GM21528 (cell line): Measurements from ENCODE around the gene CD70.
"Not testable (repeated sequence)": the region's sequence is repeated elsewhere in the genome, so short reads cannot be mapped to it uniquely, and the experiment has no call there.

Experiments used
- ATAC-seq: cut with Tn5 transposase; IDR thresholded peaks from one replicate; pipeline ENCODE4 v1.9.1; 2021; ENCODE audit warnings: mild to moderate bottlenecking, moderate library complexity; ENCODE audit not compliant: unreplicated experiment, low FRiP score

Gene CD70, protein sequence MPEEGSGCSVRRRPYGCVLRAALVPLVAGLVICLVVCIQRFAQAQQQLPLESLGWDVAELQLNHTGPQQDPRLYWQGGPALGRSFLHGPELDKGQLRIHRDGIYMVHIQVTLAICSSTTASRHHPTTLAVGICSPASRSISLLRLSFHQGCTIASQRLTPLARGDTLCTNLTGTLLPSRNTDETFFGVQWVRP

DNA sequence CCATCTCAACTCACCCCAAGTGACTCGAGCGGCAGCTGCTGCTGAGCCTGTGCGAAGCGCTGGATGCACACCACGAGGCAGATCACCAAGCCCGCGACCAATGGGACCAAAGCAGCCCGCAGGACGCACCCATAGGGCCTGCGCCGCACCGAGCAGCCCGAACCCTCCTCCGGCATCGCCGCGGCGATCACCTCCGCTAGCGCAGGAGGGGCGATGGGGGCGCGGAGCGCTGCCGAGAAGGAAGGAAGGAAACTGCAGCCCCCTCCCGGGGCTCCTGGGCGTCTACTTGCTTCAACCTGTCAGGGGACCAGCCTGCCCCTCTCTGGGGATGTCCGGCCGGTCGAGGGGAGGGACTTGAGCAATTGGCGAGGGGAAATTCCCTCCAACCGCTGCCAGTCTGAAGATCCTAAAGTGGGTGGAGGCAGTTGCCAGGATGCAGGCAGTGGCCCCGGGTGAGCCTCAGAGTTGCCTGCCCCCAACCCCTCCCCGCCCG is at the start of gene CD70:
Gene CD70 (minus strand): TSS at position 324 of the 493 bp plus-strand sequence. CDS start 148 bp downstream, at position 176.
- peak; percentile 48 for ATAC-seq

DNA sequence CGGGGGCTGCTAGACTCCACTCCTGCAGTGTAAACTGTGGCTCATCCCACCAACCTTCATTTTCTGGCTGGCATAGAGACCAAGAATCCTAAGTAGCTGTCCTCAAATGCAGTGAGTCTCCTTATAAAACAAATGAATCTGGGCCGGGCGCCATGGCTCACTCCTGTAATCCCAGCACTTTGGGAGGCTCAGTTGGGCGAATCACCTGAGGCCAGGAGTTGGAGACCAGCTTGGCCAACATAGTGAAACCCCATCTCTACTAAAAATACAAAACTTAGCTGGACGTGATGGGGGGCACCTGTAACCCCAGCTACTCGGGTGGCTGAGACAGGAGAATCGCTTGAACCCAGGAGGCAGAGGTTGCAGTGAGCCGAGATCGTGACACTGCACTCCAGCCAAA is 49.4 kb upstream of the CD70 start:
- not testable (repeated sequence) for ATAC-seq

DNA sequence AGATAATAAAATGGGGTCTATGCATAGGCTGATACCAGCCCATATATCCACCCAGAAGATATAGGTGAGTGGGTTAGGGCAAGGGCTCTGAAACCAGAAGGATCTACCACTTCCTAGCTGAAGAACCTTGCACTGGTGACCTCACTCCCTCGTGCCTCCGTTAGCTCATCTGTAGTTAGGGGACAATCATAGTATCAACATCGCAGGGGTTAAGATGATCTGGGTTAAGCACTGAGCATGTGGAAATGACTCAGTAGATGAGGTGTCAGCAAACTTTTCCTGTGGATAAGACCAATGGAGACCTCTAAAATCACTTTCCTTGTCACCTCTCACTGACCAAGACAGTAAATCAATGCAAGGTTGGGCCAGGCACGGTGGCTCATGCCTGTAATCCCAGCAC is 48.5 kb upstream of the CD70 start:
- no peak for ATAC-seq

DNA sequence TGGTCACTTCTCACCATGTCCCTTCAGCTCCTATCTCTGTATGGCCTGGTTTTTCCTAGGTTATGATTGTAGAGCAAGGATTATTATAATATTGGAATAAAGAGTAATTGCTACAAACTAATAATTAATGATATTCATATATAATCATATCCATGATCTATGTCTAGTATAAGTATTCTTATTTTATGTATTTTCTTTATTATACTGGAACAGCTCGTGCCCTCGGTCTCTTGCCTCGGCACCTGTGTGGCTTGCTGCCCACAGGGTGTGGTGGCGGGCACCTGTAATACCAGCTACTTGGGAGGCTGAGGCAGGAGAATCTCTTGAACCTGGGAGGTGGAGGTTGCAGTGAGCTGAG is 42.5 kb upstream of the CD70 start:
- not testable (repeated sequence) for ATAC-seq

DNA sequence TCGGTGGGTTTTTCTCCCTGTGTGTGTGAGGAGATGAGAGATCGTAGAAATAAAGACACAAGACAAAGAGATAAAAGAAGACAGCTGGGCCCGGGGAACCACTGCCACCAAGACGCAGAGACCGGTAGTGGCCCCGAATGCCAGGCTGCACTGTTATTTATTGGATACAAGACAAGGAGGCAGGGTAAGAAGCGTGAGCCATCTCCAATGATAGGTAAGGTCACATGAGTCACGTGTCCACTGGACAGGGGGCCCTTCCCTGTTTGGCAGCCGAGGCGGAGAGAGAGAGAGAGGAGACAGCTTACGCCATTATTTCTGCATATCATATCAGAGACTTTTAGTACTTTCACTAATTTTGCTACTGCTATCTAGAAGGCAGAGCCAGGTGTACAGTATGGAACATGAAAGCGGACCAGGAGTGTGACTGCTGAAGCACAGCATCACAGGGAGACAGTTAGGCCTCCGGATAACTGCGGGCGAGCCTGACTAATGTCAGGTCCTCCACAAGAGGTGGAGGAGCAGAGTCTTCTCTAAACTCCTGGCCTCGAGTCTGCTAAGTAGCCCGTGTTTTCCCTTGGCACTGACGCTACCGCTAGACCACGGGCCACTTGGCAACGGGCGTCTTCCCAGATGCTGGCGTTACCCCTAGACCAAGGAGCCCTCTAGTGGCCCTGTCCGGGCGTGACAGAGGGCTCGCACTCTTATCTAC is 42.0 kb upstream of the CD70 start:
- ATAC-seq = not testable (repeated sequence)

DNA sequence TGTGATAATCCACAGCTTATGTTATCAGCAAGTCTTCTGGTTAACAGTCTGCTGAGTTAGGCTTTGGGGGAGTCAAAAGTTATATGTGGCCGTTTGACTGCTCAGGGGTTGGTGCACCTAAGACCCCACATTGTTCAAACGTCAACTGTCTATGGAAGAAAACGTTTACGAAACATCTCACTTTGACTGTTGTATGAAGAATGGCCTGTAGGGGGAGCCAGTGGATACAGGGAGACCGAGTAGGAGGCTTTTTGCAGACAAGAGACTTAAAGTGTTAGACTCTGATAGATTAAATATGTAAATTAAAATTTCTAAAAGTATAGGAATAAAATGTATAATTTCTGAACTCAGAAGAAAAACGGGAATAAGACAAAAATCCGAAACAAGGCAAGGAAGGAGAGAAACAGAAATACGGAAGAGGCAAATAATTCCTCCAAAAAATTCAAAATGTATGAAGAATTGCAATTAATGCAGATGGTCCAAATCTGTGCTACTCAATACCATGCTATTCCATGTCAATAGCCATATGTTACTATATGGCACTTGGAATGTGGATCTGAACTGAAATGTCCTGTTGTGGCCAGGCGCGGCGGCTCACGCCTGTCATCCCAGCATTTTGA is 41.2 kb upstream of the CD70 start:
- ATAC-seq = peak; percentile 52

DNA sequence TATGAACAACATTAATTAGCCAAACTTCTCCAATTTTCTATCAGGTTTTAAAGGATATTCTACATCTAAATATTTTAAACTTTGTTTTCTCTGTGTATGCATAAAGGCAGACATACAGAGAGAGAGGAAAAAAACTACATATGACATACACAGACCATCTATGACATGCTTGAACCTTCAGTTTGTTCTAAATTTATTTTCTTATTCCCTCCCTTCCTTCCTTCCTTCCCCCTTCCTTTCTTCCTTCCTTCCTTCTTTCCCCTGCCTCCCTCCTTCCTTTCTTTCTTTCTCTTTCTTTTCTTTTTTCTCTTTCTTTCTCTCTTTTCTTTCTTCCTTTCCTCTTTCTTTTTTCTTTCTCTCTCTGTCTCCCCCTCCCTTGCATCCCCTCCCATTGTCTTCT is 35.8 kb upstream of the CD70 start:
- no peak for ATAC-seq

DNA sequence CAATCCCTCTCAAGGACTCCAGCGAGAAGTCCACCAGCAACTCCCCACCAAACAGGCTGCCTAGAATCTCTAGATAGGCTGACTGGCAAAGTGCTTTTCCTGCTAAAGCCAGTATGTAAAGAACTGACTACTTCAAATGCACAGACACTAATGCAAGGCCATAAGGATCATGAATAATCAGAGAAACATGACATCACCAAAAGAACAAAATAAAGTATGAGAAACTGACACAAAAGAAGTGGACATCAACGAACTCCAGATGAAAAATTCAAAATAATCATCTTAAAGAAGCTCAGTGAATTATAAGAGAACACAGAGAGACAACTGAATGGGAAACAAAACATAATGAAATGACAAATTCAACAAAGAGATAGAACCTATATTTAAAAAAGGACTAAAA is 26.4 kb upstream of the CD70 start:
- no peak for ATAC-seq

DNA sequence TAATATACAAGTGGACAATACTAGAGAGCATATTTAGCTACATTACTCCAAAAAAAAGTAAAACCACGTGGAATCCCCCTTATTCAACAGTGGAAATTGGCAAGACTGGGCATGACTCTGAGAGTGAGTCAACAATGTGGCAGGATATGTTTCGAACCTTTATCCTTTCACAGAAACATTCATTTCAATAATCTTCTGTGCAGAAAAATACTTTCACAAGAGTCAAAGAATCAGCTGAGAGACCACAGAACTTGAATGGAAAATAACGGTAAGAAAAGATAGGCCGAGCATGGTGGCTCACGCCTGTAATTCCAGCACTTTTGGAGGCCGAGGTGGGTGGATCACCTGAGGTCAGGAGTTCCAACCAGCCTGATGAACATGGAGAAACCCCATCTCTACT is 25.1 kb upstream of the CD70 start:
- ATAC-seq = no peak

DNA sequence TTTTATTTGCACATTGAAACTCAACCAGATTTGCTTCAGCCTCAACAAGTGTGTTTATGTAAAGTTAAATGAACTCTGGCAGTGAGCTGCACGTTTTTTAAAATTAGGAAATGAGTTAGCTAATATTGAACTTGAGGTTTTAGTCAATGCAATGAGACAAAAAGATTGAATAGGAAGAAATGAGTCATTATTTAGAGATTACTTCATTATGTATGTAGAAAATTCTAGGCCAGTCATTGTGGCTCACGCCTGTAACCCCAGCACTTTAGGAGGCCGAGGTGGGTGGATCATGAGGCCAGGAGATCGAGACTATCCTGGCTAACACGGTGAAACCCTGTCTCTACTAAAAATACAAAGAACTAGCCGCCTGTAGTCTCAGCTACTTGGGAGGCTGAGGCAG is 22.8 kb upstream of the CD70 start:
- no peak for ATAC-seq

DNA sequence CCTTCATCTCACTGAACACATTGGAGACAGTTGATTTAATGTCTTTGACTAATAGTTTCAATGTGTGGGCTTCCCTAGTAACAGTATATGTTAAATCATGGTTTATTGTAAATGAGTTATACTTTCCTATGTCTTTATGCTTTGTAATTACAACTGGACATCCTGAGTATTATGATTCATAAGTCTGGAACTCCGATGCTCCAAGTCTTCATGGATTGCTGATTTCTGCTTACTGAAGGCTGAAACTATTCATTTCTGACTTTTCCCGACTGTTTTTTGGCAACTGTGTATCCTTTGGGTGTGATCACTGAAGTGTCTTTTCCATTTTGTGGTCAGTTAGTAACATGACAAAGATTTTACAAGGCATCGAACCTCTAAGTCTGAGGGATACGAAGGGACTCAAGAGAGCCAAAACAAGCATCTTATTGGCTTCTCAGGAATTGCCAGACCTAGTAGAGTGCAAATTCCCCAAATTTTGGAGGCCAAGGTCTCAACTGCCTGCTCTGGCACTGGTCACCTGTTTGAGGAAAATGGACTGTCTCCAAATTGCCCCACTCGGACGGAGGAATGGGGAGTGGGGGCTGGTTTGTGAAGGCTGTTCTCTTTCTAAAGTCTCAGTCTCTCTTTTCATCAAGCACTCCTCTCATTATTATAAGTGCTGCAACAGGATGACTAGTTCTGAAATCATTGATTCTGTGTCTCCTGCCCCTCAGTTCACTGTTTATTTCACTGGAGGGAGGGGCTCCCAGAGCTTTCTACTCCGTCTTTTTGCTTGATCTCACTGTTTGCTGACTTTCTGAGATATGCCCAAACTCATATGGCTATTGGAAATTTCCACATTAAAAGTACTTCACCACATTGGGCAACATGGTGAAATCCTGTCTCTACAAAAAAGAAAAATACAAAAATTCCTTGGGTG is 20.2 kb upstream of the CD70 start:
- ATAC-seq = no peak

DNA sequence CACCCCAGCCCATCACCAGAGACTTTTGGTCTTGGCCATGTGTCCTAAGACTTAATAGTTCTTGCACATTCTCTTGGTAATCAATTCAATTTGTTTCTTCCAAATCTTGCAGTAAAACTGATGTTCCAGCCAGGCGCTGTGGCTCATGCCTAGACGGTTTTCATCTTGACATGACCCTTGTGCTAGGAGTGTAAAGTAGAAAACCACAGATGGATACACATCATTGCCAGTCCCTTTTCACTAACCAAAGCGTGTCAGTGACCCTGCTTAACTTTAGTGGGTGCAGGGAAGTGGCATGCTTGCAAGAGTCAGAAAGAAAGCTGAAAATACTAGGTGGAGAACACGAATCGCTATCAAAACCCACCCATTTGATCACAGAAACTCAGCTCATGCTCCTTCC is 18.0 kb upstream of the CD70 start:
- ATAC-seq = no peak

DNA sequence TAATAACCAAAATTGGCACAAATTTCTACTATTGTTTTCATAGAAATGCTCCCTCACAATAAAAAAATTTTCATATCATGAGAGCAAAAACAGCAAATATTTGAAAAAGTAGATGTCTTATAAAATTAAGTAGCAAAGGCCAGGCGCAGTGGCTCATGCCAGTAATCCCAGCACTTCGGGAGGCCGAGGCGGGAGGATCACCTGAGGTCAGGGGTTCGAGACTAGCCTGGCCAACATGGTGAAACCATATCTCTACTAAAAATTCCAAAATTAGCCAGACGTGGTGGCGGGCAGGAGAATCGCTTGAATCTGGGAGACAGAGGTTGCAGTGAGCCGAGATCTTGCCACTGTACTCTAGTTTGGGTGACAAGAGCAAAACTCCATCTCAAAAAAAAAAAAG is 17.2 kb upstream of the CD70 start:
- not testable (repeated sequence) for ATAC-seq

DNA sequence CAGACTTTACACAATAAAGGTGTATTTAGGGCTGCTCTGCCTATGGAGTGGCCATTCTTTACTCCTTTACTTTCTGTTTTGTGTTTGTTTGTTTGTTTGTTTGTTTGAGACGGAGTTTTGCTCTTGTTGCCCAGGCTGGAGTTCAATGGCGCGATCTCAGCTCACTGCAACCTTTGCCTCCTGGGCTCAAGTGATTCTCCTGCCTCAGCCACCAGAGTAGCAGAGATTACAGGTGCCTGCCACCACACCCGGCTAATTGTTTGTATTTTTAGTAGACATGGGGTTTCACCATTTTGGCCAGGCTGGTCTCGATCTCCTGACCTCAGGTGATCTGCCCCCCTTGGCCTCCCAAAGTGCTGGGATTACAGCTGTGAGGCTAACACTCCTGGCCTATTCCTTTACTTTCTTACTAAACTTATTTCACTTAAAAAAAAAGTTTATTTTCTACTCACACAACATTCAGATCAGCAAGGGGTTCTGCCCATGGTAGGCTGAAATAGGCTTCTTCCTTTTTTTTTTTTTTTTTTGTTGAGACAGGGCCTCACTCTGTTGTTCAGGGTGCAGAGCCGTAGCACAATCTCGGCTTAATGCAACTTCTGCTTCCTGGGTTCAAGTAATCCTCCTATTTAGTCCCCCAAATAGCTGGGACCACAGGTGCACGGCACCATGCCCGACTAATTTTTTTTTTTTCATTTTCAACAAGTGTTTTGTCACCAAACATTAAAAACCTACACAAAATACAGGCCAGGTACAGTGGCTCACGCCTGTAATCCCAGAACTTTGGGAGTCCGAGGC is 15.5 kb upstream of the CD70 start:
- ATAC-seq = not testable (repeated sequence)

DNA sequence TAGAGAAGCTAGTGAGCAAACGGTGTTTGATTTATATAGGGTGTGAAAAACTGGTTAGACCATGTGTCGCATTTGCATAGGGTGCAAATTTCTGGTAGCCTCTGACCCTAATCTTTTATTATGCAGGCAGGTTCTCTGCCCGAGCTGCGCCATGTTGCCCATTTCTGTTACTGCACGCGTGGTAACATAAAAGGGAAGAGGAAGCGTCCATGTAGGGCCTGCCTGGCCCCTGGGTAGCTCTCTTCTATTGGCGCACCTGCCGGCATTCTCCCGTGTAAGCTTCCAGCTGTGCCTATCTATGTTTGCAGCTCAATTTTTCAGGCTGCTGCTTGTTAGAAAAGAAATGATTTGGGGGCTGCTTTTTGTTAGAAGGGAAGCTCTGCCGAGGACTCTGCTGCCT is 14.0 kb upstream of the CD70 start:
- ATAC-seq = no peak

DNA sequence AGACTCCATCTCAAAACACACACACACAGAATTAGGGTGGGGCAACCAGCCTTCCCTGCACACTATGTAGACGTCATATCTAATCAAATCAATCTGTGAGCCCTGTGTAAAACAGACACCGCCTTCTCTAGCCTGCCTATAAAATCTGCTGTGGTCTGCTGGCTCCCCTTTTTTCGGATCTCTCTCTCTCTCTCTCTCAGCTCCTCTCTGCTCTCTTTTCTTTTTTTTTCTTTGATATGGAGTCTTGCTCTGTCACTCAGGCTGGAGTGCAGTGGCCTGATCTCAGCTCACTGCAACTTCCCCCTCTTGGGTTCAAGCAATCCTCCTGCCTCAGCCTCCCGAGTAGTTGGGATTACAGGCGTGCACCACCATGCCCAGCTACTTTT is 11.8 kb upstream of the CD70 start:
- ATAC-seq = no peak

DNA sequence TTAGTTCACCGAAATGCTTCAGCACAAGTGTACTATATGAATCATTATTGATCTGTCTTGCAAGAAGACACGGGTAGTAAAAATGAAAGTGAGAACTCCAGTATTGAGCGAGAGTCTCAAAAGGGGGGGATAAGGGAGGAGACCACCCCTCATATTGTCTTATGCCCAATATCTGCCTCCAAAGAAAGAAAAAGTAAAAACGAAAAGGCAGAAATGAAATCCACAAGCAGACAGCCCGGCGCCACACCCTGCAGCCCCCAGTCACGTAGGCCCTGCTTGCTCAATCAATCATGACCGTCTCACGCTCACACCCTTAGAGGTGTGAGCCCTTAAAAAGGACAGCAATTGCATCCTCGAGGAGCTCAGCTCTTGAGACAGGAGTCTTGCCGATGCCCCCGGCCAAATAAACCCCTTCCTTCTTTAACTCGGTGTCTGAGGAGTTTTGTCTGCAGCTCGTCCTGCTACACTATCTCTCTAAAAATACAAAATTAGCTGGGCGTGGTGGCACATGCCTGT is 10.6 kb upstream of the CD70 start:
- ATAC-seq = peak; percentile 71

DNA sequence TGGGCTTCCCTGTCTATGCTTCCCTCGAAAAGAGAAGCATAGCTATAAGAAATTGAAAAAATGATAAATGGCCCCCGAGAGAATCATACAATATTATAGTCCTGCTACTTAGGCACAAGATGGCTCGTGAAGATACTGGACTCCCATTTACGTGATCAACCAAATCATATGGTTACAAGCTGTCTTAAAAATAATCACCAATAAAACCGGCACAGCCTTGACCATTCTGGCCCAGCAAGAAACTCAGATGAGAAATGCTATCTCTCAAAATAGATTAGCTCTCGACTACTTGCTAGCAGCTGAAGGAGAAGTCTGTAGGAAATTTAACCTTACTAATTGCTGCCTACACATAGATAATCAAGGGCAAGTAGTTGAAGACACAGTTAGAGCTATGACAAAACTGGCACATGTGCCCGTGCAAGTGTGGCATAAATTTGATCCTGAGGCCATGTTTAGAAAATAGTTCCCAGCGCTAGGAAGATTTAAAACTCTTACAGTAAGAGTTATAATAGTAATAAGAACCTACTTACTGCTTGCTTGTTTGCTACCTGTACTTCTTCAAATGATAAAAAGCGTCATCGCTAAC is 10.1 kb upstream of the CD70 start:
- ATAC-seq = not testable (repeated sequence)

DNA sequence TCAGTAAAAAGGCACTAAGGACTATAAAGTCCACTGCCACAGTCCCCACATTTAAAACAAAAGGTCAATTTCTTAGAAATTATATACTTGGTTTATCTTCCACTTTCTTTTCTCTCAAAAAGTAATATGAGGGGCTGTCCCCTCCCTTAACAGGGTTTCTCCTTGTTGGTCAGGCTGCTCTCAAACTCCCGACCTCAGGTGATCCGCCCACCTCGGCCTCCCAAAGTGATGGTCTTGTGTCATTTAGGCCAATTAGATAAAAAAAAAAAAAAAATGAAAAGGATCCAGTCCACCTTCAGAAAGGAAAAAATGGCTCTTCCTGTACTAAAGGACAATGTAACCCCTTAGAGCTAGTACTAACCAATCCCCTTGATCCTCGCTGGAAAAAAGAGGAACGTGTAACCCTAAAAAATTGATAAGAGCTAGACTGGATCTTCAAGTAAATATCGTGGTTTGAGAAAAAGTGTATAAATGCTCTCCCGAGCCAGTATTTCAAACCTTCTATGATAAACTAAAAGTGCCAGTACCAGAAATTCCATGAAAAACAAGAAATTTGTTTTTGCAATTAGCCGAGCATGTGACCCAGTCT is 9.0 kb upstream of the CD70 start:
- ATAC-seq = no peak
